Fibroblast of lung (primary cell): ENCODE data around the gene UBA1.

Experiments
- EZH2 ChIP-seq: IDR thresholded peaks from 2 replicates; pipeline ENCODE4 v1.5.1; 2012; ENCODE audit warnings: low read length, control low read depth, mild to moderate bottlenecking; ENCODE audit errors: missing control alignments
- TF ChIP-seq, protein P1 (sequence below), 2 donors: IDR thresholded peaks in 1 of 2; conservative IDR thresholded peaks in 1 of 2; 1 replicate in 1 of 2; 2 replicates in 1 of 2; pipeline ENCODE4 v1.5.1; 2011 to 2012; ENCODE audit warnings: low read length in 2 of 2, control low read depth in 1 of 2, inconsistent platforms in 1 of 2, low read depth in 1 of 2, mild to moderate bottlenecking in 1 of 2

- TF ChIP-seq, protein P1, sequence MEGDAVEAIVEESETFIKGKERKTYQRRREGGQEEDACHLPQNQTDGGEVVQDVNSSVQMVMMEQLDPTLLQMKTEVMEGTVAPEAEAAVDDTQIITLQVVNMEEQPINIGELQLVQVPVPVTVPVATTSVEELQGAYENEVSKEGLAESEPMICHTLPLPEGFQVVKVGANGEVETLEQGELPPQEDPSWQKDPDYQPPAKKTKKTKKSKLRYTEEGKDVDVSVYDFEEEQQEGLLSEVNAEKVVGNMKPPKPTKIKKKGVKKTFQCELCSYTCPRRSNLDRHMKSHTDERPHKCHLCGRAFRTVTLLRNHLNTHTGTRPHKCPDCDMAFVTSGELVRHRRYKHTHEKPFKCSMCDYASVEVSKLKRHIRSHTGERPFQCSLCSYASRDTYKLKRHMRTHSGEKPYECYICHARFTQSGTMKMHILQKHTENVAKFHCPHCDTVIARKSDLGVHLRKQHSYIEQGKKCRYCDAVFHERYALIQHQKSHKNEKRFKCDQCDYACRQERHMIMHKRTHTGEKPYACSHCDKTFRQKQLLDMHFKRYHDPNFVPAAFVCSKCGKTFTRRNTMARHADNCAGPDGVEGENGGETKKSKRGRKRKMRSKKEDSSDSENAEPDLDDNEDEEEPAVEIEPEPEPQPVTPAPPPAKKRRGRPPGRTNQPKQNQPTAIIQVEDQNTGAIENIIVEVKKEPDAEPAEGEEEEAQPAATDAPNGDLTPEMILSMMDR (conservative IDR thresholded peaks at IDR 0.05 in 1 of 2, IDR thresholded peaks at IDR 0.05 in 1 of 2; ENCODE audit: low read depth in 1 of 2, low read length in 2 of 2), result no peak
- no peak for TF ChIP-seq EZH2
These were observed 20.4 kb upstream of the UBA1 start for GRCh38 chrX:47172971-47173792.
